Mucosa of stomach (tissue), 1 donor: Measurements from ENCODE around the gene HMGCR.
A peak's percentile ranks its signal among the peaks of the same experiment; 100 is the strongest.
"Not testable (repeated sequence)": the region's sequence is repeated elsewhere in the genome, so short reads cannot be mapped to it uniquely, and the experiment has no call there.

Experiments
- H3K27me3 ChIP-seq: one replicate; pipeline ENCODE4 v1.7.0; 2013; ENCODE audit warnings: mild to moderate bottlenecking, low read length; ENCODE audit not compliant: control insufficient read depth, insufficient read depth
- H3K36me3 ChIP-seq: one replicate; pipeline ENCODE4 v1.7.0; 2013; ENCODE audit warnings: low read length; ENCODE audit not compliant: control insufficient read depth, insufficient read depth
- H3K4me1 ChIP-seq: one replicate; pipeline ENCODE4 v1.7.0; 2013; ENCODE audit warnings: mild to moderate bottlenecking, low read length; ENCODE audit not compliant: control insufficient read depth, insufficient read depth
- H3K4me3 ChIP-seq: one replicate; pipeline ENCODE4 v1.7.0; 2013; ENCODE audit warnings: low read length
- H3K9ac ChIP-seq: one replicate; pipeline ENCODE4 v1.7.0; 2013; ENCODE audit warnings: mild to moderate bottlenecking, low read length, moderate library complexity
- H3K9me3 ChIP-seq: one replicate; pipeline ENCODE4 v1.7.0; 2013; ENCODE audit warnings: mild to moderate bottlenecking, low read length, moderate library complexity; ENCODE audit not compliant: control insufficient read depth
- donor health status: Pancreatic carcinoma.

The HMGCR gene

DNA sequence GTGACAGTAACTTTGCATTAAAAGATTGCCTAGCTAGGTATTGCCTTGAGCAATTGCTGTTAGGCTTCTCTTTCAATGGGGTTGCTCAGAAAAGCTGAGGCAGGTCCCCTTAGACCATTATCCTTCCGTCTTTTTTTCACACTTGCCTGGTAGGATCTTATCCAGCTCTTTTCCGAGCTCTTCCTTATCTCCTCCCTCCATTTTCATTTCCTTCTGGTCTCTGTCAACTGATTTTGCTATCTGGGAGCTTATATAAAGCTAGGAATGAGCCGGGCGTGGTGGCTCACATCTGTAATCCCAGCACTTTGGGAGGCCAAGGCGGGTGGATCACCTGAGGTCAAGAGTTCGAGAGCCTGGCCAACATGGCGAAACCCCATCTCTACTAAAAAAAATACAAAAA, 6.6 kb upstream of the HMGCR start:
- no peak overlapping the region for H3K9ac ChIP-seq
- no peaks in the 10 kb centered on the region for H3K4me1 ChIP-seq
- H3K36me3 ChIP-seq = no peaks in the 10 kb centered on the region
- peaks cover 6% of the 10 kb centered on the region for H3K27me3 ChIP-seq
- H3K4me3 ChIP-seq = no peak overlapping the region
- H3K9me3 ChIP-seq = no peaks in the 10 kb centered on the region

DNA sequence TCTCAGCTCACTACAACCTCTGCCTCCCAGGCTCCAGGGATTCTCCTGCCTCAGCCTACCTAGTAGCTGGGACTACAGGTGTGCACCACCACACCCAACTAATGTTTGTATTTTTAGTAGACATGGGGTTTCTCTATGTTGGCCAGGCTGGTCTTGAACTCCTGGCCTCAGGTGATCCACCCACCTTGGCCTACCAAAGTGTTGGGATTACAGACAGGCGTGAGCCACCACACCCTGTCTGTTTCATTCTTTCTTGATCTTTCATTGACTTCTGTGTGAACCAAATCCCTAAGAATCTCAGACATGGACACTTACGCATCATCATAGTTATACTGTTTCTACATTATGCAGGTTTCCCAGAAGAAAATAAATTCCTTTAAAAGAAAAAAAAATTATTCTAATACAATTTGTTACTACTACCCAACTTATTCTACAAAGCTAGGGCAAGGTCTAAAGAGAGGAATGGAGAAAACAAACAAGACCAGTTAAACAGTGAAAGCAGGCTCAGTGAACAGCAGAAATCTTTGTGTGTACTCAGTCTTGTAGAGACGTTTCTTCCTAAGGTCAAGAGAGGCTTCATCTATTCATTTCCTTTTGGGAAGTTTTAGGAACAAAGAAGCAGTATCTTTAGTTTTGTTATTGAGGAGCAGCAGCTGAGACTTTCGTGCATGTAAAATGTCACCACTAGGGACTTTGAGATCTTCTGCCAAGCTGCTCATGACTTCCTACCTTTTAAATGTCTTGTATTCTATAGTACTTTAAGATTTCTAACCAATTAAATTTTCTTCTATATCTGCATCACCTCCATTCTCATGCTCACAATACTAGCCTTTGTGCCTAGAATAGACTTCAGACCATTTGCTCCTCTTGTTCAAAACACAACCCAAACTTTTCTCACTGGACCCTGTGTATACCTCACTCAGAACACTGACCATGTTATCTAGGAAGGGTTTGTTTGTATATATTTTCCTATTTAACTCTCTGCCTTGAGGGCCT, 5.6 kb upstream of the HMGCR start:
- H3K4me1 ChIP-seq = no peaks in the 10 kb centered on the region
- no peaks in the 10 kb centered on the region for H3K9me3 ChIP-seq
- H3K36me3 ChIP-seq = no peaks in the 10 kb centered on the region

DNA sequence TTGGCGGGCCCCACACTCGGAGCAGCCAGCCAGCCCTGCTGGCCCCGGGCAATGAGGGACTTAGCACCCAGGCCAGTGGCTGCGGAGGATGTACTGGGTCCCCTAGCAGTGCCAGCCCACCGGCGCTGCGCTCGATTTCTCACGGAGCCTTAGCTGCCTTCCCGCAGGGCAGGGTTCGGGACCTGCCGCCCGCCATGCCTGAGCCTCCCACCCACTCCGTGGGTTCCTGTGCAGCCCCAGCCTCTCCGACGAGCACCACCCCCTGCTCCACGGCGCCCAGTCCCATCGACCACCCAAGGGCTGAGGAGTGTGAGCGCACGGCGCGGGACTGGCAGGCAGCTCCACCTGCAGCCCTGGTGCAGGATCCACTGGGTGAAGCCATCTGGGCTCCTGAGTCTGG, 3.3 kb upstream of the HMGCR start:
- H3K9ac ChIP-seq, H3K36me3 ChIP-seq, H3K9me3 ChIP-seq, H3K4me1 ChIP-seq, H3K27me3 ChIP-seq, H3K4me3 ChIP-seq: not testable (repeated sequence)

More for the DNA sequence above, 5.6 kb upstream of the HMGCR start:
- Histone ChIP-seq H3K4me3 (no peak overlapping the region), H3K27me3 (peaks cover 6% of the 10 kb centered on the region), H3K9ac (no peak overlapping the region)

DNA sequence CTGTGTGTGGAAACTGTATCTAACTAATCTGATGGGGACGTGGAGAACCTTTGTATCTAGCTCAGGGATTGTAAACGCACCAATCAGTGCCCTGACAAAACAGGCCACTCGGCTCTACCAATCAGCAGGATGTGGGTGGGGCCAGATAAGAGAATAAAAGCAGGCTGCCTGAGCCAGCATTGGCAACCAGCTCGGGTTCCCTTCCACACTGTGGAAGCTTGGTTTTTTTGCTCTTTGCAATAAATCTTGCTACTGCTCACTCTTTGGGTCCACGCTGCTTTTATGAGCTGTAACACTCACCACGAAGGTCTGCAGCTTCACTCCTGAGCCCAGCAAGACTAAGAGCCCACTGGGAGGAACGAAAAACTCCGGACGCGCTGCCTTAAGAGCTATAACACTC, 2.6 kb upstream of the HMGCR start:
- not testable (repeated sequence) for H3K4me3 ChIP-seq, H3K9ac ChIP-seq, H3K9me3 ChIP-seq, H3K36me3 ChIP-seq, H3K4me1 ChIP-seq, H3K27me3 ChIP-seq

DNA sequence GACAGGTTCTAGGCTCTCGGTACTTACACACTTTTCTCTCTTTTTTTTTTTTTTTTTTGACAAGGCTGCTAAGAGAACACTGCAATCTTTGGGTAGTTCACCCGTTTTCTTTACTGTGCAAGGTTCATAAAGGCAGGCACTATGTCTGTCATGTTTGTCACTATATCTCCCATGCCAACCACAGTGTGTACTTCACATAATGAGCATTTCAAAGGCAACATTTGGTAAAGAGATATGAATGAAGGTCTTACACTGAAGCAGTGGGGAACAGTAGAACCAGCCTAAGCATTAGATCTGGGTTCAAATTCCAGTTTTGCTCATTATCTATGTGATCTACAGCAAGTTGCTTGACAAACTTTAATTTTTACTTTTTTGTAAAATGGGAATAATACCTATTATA, 1.5 kb upstream of the HMGCR start:
- H3K4me3 ChIP-seq = no peak overlapping the region
- no peak overlapping the region for H3K9ac ChIP-seq
- peaks cover 13% of the 10 kb centered on the region for H3K4me1 ChIP-seq
- no peaks in the 10 kb centered on the region for H3K9me3 ChIP-seq
- H3K27me3 ChIP-seq = no peaks in the 10 kb centered on the region
- H3K36me3 ChIP-seq = no peaks in the 10 kb centered on the region

DNA sequence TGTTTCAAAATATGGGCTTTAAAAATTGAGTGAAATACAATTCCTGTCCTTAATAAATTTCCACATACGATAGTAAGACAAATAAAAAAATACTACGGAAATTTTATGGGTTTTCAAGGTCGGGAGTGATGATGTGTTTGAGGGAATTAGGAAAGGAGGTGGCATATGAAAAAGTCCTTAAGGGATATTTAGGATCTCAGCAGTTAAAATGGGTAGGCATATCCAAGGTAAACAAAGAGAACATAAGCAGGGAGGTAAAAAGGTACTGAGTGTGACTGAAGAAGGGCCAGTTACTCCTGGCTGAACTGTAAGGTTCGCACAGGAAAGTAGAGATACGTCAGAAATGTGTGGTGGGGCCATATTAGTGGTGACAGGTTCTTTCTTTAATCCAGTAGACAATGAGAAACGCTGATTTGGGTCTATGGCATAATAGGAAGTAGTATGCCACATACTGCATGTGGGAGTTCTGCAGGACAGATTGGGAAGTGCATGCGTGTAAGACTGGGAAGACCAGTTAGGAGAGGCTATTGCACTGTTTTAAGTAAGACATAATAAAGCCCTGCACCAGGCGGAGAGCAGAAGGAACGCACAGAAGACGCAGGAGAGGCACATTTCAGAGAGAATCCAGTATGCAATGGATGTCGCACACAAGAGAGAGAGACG, 937 bp upstream of the HMGCR start:
- Histone ChIP-seq H3K9me3 (no peaks in the 10 kb centered on the region), H3K27me3 (no peaks in the 10 kb centered on the region), H3K9ac (peak overlapping the region; percentile 90), H3K4me3 (peak overlapping the region; percentile 64), H3K4me1 (peaks cover 16% of the 10 kb centered on the region), H3K36me3 (no peaks in the 10 kb centered on the region)

DNA sequence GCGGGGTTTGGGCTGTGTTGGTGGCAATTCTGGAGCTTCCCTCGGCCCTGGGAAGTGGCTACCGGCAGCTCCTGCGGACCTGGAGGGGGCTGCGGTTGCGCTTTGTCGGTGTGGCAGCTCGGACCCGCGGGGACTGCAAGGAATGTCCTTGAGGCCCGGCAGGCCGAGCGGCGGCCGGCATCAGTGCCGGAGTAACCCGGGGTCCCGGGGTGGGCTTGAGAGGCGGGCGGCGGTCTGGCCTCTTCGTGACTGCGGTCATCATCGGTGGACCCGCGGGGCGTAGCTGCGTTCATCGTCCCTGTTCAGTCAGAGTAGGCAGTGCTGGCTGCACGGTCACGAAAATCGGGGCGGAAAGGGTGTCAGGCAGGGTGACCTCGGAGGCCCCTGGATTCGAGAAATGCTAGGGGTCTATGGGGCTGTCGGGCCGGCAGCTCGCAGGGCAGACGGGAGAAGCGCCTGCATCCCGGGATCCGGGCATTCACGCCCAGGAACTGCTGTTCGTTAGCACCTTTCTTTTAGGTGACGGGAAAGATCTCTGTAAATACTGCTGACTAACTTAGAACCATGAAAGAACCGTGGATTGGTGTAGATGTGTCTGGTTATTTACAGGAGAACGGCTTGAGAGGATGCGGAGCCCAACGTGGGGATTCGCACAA, 474 bp downstream of the HMGCR start:
- H3K4me3 ChIP-seq = peak overlapping the region; percentile 90

DNA sequence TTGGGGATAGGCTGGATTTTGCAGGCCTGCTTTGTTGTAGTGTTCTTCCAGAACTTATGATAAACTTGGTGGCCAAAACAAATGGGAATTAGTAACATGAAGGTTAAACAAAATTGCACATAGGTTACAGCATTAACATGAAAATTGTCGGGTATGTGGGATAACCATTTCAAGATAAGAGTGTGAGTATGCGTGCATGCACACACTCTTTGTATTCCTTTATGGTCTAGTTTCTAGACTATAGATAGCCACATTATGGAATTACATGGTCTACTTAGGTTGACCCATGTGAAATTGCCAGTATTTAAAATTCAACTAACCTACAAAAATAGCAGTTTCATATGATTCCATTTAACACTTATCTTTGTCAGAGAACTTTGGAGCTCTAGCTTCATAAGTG, 1.4 kb downstream of the HMGCR start:
- no peak overlapping the region for H3K4me3 ChIP-seq
- peak overlapping the region; percentile 90 for H3K9ac ChIP-seq
- no peaks in the 10 kb centered on the region for H3K36me3 ChIP-seq
- peaks cover 16% of the 10 kb centered on the region for H3K4me1 ChIP-seq
- no peaks in the 10 kb centered on the region for H3K27me3 ChIP-seq
- H3K9me3 ChIP-seq = no peaks in the 10 kb centered on the region

More for the DNA sequence above, 474 bp downstream of the HMGCR start:
- H3K27me3 ChIP-seq = no peaks in the 10 kb centered on the region
- H3K9ac ChIP-seq = peak overlapping the region; percentile 90
- H3K4me1 ChIP-seq = peaks cover 16% of the 10 kb centered on the region
- no peaks in the 10 kb centered on the region for H3K9me3 ChIP-seq
- H3K36me3 ChIP-seq = no peaks in the 10 kb centered on the region

DNA sequence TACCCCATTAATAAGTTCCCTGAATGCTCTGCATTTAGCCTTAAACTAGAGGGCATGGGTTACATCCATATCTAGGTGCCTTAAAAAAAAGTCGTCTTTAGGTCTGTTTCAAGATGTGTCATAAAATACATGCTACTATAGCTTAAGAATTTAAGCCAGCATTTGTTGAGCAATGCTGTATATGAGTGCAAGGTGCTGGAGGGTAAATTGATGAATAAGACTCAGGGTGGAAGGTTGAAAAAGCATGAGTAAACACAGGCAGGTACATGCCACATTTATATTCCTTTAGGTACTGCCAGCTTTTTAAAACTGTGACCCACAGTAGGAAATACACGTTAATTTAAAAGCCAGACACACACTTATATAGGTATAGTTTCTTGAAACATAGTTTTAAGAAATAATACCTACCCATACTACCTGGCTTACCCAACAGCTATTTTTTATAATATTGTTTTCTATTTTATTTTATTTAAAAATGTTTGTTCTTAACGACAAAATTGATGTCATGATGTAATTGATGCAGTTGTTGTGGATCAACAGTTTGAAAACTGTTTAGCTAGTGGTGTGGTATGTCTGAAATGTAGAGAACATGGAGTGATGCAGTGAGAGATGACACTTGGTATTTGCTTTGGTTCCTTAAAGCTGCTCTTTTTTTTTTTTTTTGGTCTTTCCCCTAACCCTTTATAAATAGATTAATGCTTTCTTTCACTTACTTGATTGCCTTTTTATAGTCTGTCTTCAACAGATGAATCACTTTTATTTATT, 3.9 kb downstream of the HMGCR start:
- Histone ChIP-seq H3K36me3 (no peaks in the 10 kb centered on the region), H3K4me3 (no peak overlapping the region), H3K27me3 (no peaks in the 10 kb centered on the region), H3K4me1 (peaks cover 16% of the 10 kb centered on the region), H3K9me3 (no peaks in the 10 kb centered on the region), H3K9ac (no peak overlapping the region)

DNA sequence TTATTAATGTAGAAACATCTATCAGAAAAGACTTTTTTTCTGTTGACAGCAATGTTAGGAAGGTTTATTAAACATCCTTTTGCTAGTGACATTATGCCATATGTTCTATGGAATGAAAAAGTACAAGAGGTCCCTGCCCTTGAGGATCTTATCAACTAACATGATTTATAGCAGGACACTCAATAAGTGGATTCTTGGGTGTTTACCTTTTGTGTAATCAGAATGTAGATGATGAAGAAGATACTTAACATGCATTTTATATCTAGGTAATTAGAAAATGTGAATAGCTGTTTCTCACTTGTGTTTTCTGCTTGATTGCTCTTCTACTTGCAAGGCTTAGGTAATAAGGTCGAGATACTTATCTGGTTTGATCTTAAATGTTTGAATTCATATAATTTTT, 4.9 kb downstream of the HMGCR start:
- no peak overlapping the region for H3K4me3 ChIP-seq
- no peaks in the 10 kb centered on the region for H3K27me3 ChIP-seq
- H3K9me3 ChIP-seq = no peaks in the 10 kb centered on the region
- peaks cover 16% of the 10 kb centered on the region for H3K4me1 ChIP-seq
- no peaks in the 10 kb centered on the region for H3K36me3 ChIP-seq
- H3K9ac ChIP-seq = no peak overlapping the region

DNA sequence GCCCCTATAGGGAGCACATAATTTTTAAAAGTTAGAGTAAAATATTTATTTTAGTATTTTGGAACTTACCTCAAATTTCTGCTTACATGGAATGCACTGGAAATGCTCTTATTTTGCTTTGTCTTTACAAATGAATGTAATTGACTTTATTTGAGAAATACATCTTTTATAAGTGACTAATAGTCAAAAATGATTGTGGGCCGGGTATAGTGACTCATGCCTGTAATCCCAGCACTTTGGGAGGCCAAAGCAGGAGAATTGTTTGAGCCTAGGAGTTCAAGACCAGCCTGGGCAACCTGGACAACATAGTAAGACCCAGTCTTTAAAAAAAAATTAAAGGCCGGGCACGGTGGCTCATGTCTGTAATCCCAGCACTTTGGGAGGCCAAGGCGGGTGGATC, 5.8 kb downstream of the HMGCR start:
- Histone ChIP-seq H3K27me3 (no peaks in the 10 kb centered on the region), H3K4me3 (no peak overlapping the region), H3K9ac (no peak overlapping the region), H3K9me3 (no peaks in the 10 kb centered on the region), H3K36me3 (no peaks in the 10 kb centered on the region), H3K4me1 (peaks cover 16% of the 10 kb centered on the region)
